Activated naive CD4-positive, alpha-beta T cell treated with anti-CD3 and anti-CD28 coated beads, Interleukin-2, amount 10 ng/mL, durations not matched to agents 7 days and 5 days (primary cell): Measurements from ENCODE around the gene PTER.

Experiments
- CTCF ChIA-PET: fragments of 350-600 bp; sonication (Branson Sonifier 250); formaldehyde crosslinking; loops from one replicate; lab custom pipeline; 2021; ENCODE audit warnings: antibody characterized with exemption; lab: Charles Lee
- DNase-seq: peaks from one replicate; pipeline ENCODE4 v3.0.0-alpha.2; 2020
- H3K27ac Mint-ChIP-seq: one replicate; pipeline ENCODE4 v1.8.0; 2021; ENCODE audit warnings: mild to moderate bottlenecking, moderate library complexity, mixed read lengths
- H3K27me3 Mint-ChIP-seq: one replicate; pipeline ENCODE4 v1.8.0; 2021; ENCODE audit warnings: mild to moderate bottlenecking, mixed read lengths
- H3K36me3 Mint-ChIP-seq: one replicate; pipeline ENCODE4 v1.8.0; 2021; ENCODE audit warnings: mixed read lengths
- H3K4me1 Mint-ChIP-seq: one replicate; pipeline ENCODE4 v1.8.0; 2021; ENCODE audit warnings: mixed read lengths
- H3K4me3 Mint-ChIP-seq: one replicate; pipeline ENCODE4 v1.8.0; 2021; ENCODE audit warnings: mild to moderate bottlenecking, moderate library complexity, mixed read lengths
- H3K9me3 Mint-ChIP-seq: one replicate; pipeline ENCODE4 v1.8.0; 2021; ENCODE audit warnings: mixed read lengths

Gene PTER

DNA sequence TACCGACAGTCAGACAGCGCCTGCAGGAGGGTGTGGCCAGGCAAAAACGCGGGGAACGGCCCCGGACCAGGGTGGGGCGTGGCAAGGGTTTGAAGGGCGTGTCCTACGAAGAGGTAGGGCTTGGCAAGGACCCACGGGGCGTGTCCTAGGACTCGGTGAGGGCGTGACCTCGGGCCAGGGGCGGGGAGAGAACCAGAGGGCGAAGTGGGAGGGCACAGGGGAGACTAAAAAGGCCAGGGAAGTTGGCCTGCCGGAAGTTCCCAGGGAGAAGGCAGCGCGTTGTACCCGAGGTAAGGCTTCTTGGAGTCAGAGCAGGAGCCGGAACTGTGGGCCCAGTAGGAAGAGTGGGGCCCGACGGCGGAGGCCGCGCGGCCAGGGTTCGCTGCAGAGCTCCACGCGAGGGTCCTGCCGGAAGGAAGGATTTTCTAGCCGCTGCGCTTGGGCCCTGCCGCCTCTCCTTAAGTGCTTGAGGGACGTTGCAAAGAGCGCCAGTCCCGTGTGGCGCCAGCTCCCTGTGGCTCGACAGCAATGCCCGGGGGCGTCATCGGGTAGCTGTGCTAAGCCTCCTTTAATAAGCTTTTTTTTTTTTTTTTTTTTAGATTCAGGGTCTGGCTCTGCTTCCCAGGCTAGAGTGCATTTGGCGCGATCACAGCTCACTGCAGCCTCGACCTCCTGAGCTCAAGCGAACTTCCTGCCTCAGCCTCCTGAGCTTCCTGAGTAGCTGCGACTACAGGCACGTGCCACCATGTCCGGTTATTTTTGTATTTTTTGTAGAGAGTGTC lies at the start of gene PTER:
TSS of gene PTER (plus strand) at position 253 of the 782 bp plus-strand sequence. CDS start 47,375 bp downstream, outside the sequence.
- no peaks in the 10 kb centered on the region for H3K9me3 Mint-ChIP-seq
- H3K27ac Mint-ChIP-seq, result peak within 1 kb of the TSS; percentile 93
- peaks cover 34% of the 10 kb centered on the region for H3K36me3 Mint-ChIP-seq
- peaks cover 45% of the 10 kb centered on the region for H3K4me1 Mint-ChIP-seq
- H3K27me3 Mint-ChIP-seq, result peaks cover 20% of the 10 kb centered on the region
- peak; percentile 99 for DNase-seq
- peak within 1 kb of the TSS; percentile 87 for H3K4me3 Mint-ChIP-seq
- CTCF ChIA-PET, result interaction anchor here (0.6 kb wide), 1 partner anchor 79 kb away, joined by 3 read pairs; no protein-coding TSS in a partner anchor

- Mint-ChIP-seq H3K27me3 (no peaks in the 10 kb centered on the region), H3K9me3 (no peaks in the 10 kb centered on the region), H3K36me3 (no peaks in the 10 kb centered on the region), H3K27ac (no peak overlapping the region), H3K4me1 (no peaks in the 10 kb centered on the region), H3K4me3 (no peak overlapping the region)
- DNase-seq, result no peak
- CTCF ChIA-PET, result no interaction called here
Observed at GRCh38 chr10:16392531-16393069, 44.2 kb upstream of the PTER start.

- CTCF ChIA-PET, result no interaction called here
- DNase-seq, result no peak
- H3K27ac Mint-ChIP-seq, result no peak overlapping the region
- H3K4me3 Mint-ChIP-seq, result no peak overlapping the region
- no peaks in the 10 kb centered on the region for H3K36me3 Mint-ChIP-seq
- H3K27me3 Mint-ChIP-seq, result no peaks in the 10 kb centered on the region
- no peaks in the 10 kb centered on the region for H3K4me1 Mint-ChIP-seq
- H3K9me3 Mint-ChIP-seq, result no peaks in the 10 kb centered on the region
Observed at GRCh38 chr10:16393271-16393858, 43.4 kb upstream of the PTER start.

- Mint-ChIP-seq H3K36me3 (no peaks in the 10 kb centered on the region), H3K27ac (no peak overlapping the region), H3K27me3 (peaks cover 3% of the 10 kb centered on the region), H3K4me3 (no peak overlapping the region), H3K4me1 (no peaks in the 10 kb centered on the region), H3K9me3 (no peaks in the 10 kb centered on the region)
- no peak for DNase-seq
- CTCF ChIA-PET, result interaction anchor here (0.8 kb wide), 1 partner anchor 537 kb away, joined by 3 read pairs; no protein-coding TSS in a partner anchor
Observed at GRCh38 chr10:16401416-16401815, 35.4 kb upstream of the PTER start.

DNA sequence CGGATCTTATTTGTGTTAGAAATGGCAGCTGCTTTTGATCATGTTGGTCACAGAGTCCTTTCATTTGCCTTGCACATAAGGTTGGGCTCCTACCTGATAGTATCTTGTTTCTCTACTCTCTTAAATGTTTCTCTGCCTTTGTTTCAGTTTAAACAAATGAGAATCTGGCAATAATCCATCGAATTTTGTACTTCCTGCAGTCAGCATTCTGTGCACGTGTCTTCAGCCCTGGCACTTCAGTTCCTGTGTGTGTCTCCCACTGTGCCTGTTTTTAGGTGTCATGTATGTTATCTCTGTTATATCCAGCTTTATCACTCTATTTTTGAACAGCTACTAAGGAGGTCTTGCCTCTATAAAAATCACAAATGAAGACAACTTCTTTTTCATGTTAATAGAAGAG lies 28.4 kb upstream of the PTER start:
- no peak overlapping the region for H3K27ac Mint-ChIP-seq
- no peaks in the 10 kb centered on the region for H3K4me1 Mint-ChIP-seq
- CTCF ChIA-PET, result no interaction called here
- no peaks in the 10 kb centered on the region for H3K9me3 Mint-ChIP-seq
- no peak for DNase-seq
- H3K4me3 Mint-ChIP-seq, result no peak overlapping the region
- peaks cover 7% of the 10 kb centered on the region for H3K27me3 Mint-ChIP-seq
- H3K36me3 Mint-ChIP-seq, result no peaks in the 10 kb centered on the region

DNA sequence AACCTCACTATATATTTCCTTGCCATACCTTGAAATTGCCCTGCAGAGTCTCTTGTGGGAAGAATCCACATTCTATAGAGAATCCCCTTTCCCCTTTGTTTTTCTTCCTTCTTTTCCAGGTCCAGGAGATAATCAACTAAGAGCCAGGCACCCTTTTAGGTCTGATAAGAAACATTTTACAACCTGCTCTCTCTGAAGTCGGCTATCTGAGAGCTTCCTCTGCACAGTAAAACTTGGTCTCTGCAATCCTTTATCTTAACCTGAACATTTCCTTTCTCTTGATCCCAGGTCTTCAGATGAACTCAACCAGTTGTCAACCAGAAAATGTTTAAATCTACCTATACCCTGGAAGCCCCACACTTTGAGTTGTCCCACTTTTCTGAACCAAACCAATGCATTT lies 19.5 kb upstream of the PTER start:
- Mint-ChIP-seq H3K9me3 (no peaks in the 10 kb centered on the region), H3K27ac (no peak overlapping the region), H3K4me1 (no peaks in the 10 kb centered on the region), H3K27me3 (peaks cover 14% of the 10 kb centered on the region), H3K36me3 (no peaks in the 10 kb centered on the region), H3K4me3 (no peak overlapping the region)
- DNase-seq, result no peak
- CTCF ChIA-PET, result no interaction called here

DNA sequence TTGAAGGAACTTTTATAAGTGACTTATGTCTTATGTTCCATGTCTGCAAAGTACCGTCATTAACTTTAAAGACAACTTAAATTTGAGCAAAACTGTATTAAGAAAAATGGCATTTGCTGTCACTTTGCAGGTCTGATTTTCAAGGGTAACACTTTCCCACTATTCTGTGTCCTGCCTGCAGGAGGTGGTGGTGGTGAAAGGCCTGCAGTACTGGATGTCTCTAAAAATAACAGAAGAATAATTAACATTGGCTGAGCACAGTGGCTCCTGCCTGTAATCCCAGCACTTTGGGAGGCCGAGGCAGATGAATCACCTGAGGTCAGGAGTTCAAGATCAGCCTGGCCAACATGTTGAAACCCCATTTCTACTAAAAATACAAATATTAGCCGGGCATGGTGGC lies 13.2 kb upstream of the PTER start:
- Mint-ChIP-seq H3K9me3 (peaks cover 1% of the 10 kb centered on the region), H3K4me1 (no peaks in the 10 kb centered on the region)
- CTCF ChIA-PET, result no interaction called here

DNA sequence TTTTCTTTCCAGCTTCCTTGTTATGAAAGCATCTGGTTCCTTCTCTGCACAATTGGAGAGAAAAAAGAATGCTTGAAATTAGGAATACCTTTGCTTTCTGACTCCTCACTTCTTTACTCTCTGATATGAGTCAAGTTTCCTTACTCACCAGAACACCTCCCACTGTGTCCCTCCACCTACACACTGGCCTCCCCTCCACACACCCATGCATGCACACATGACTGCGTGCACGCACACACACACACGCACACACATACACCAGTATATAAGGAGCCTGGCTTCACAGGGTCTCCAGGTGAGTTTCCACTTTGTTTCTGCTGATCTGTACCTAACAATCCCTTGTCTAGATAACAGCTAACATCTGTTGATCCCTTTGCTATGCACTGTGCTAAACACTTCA lies 11.4 kb upstream of the PTER start:
- H3K27ac Mint-ChIP-seq, result no peak overlapping the region
- H3K4me1 Mint-ChIP-seq, result no peaks in the 10 kb centered on the region
- H3K27me3 Mint-ChIP-seq, result peaks cover 10% of the 10 kb centered on the region
- no peaks in the 10 kb centered on the region for H3K36me3 Mint-ChIP-seq
- H3K9me3 Mint-ChIP-seq, result peaks cover 1% of the 10 kb centered on the region
- CTCF ChIA-PET, result no interaction called here
- no peak overlapping the region for H3K4me3 Mint-ChIP-seq
- DNase-seq, result no peak

More for the DNA sequence above, 13.2 kb upstream of the PTER start:
- Mint-ChIP-seq H3K36me3 (no peaks in the 10 kb centered on the region), H3K27ac (no peak overlapping the region), H3K27me3 (peaks cover 3% of the 10 kb centered on the region), H3K4me3 (no peak overlapping the region)
- DNase-seq, result no peak

- H3K9me3 Mint-ChIP-seq, result peaks cover 1% of the 10 kb centered on the region
- DNase-seq, result no peak
- peaks cover 28% of the 10 kb centered on the region for H3K27me3 Mint-ChIP-seq
- H3K4me1 Mint-ChIP-seq, result no peaks in the 10 kb centered on the region
- no peak overlapping the region for H3K27ac Mint-ChIP-seq
- CTCF ChIA-PET, result no interaction called here
- H3K36me3 Mint-ChIP-seq, result no peaks in the 10 kb centered on the region
- no peak overlapping the region for H3K4me3 Mint-ChIP-seq
Observed at GRCh38 chr10:16429539-16429938, 7.3 kb upstream of the PTER start.

GRCh38 chr10:16436367-16436757 lies 448 bp upstream of the PTER start:
- Mint-ChIP-seq H3K36me3 (peaks cover 30% of the 10 kb centered on the region), H3K9me3 (no peaks in the 10 kb centered on the region), H3K27ac (peak overlapping the region; percentile 93), H3K4me3 (peak overlapping the region; percentile 87), H3K4me1 (peaks cover 42% of the 10 kb centered on the region), H3K27me3 (peaks cover 24% of the 10 kb centered on the region)
- CTCF ChIA-PET, result interaction anchor here (0.6 kb wide), 1 partner anchor 79 kb away, joined by 3 read pairs; no protein-coding TSS in a partner anchor
- peak; percentile 49 for DNase-seq

- CTCF ChIA-PET, result no interaction called here
Observed at GRCh38 chr10:16437540-16437894, 707 bp downstream of the PTER start.

DNA sequence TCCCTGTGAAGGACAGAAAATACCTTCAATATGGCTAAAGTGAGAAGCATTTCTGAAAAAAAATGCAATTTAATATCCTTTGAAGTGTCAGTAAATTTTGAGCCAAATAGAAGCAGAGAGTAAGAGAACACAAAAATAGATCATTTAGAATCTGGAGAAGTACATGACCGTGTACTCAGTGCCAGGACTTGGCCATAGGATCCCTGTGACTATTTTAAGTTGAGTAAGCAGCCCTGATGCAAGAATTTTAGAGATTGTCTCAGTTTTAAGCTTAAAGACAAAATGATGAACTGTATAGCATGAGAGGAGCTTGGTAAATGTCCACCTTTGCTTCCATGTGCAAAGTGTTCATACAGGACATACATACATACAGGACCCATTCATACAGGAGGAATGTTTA lies 2.5 kb downstream of the PTER start:
- CTCF ChIA-PET, result no interaction called here

More at GRCh38 chr10:16437540-16437894, 707 bp downstream of the PTER start:
- peaks cover 34% of the 10 kb centered on the region for H3K36me3 Mint-ChIP-seq
- peaks cover 17% of the 10 kb centered on the region for H3K27me3 Mint-ChIP-seq
- H3K4me1 Mint-ChIP-seq, result peaks cover 45% of the 10 kb centered on the region
- peak overlapping the region; percentile 87 for H3K4me3 Mint-ChIP-seq
- H3K27ac Mint-ChIP-seq, result peak overlapping the region; percentile 93
- DNase-seq, result no peak
- no peaks in the 10 kb centered on the region for H3K9me3 Mint-ChIP-seq

GRCh38 chr10:16440396-16441133 lies 3.8 kb downstream of the PTER start:
- Mint-ChIP-seq H3K27me3 (peaks cover 2% of the 10 kb centered on the region), H3K9me3 (no peaks in the 10 kb centered on the region), H3K4me3 (no peak overlapping the region), H3K36me3 (peaks cover 37% of the 10 kb centered on the region), H3K27ac (no peak overlapping the region), H3K4me1 (peaks cover 45% of the 10 kb centered on the region)
- no peak for DNase-seq
- CTCF ChIA-PET, result no interaction called here

More for the DNA sequence above, 2.5 kb downstream of the PTER start:
- H3K4me1 Mint-ChIP-seq, result peaks cover 45% of the 10 kb centered on the region
- no peak overlapping the region for H3K4me3 Mint-ChIP-seq
- no peaks in the 10 kb centered on the region for H3K9me3 Mint-ChIP-seq
- H3K27ac Mint-ChIP-seq, result no peak overlapping the region
- DNase-seq, result no peak
- peaks cover 9% of the 10 kb centered on the region for H3K27me3 Mint-ChIP-seq
- H3K36me3 Mint-ChIP-seq, result peaks cover 37% of the 10 kb centered on the region

GRCh38 chr10:16441173-16441840 lies 4.5 kb downstream of the PTER start:
- peaks cover 42% of the 10 kb centered on the region for H3K4me1 Mint-ChIP-seq
- no peak overlapping the region for H3K4me3 Mint-ChIP-seq
- no peaks in the 10 kb centered on the region for H3K27me3 Mint-ChIP-seq
- CTCF ChIA-PET, result no interaction called here
- H3K27ac Mint-ChIP-seq, result no peak overlapping the region
- no peak for DNase-seq
- no peaks in the 10 kb centered on the region for H3K9me3 Mint-ChIP-seq
- peaks cover 38% of the 10 kb centered on the region for H3K36me3 Mint-ChIP-seq
